Effector memory CD4-positive, alpha-beta T cell (primary cell): Measurements from ENCODE around the gene KRT33B.

Experiments
- DNase-seq, 3 donors: peaks; one replicate each; pipeline ENCODE4 v3.0.0-alpha.2; 2020
- H3K27ac ChIP-seq: 2 replicates; pipeline ENCODE4 v1.7.0; 2013; ENCODE audit warnings: mild to moderate bottlenecking, low read length, moderate library complexity; ENCODE audit not compliant: insufficient read depth, poor library complexity, severe bottlenecking
- H3K27me3 ChIP-seq: replicated peaks from 2 replicates; pipeline ENCODE4 v1.7.0; 2013; ENCODE audit warnings: mild to moderate bottlenecking, low read length; ENCODE audit not compliant: insufficient read depth, control insufficient read depth, poor library complexity, severe bottlenecking
- H3K36me3 ChIP-seq: 2 replicates; pipeline ENCODE4 v1.7.0; 2013; ENCODE audit warnings: mild to moderate bottlenecking, low read length, moderate library complexity; ENCODE audit not compliant: control insufficient read depth, insufficient read depth
- H3K4me1 ChIP-seq: 2 replicates; pipeline ENCODE4 v1.7.0; 2013; ENCODE audit warnings: low read length, mild to moderate bottlenecking; ENCODE audit not compliant: control insufficient read depth, insufficient read depth, poor library complexity, severe bottlenecking
- H3K4me3 ChIP-seq: 2 replicates; pipeline ENCODE4 v1.7.0; 2013; ENCODE audit warnings: low read length, low read depth, mild to moderate bottlenecking; ENCODE audit not compliant: insufficient read depth, poor library complexity, severe bottlenecking
- H3K9me3 ChIP-seq: 2 replicates; pipeline ENCODE4 v1.7.0; 2013; ENCODE audit warnings: mild to moderate bottlenecking, low read length, moderate library complexity; ENCODE audit not compliant: control insufficient read depth

Gene KRT33B

GRCh38 chr17:41339571-41340172, 29.9 kb downstream of the KRT33B start:
- Histone ChIP-seq H3K4me3 (no peak overlapping the region), H3K36me3 (no peaks in the 10 kb centered on the region), H3K4me1 (peaks cover 39% of the 10 kb centered on the region), H3K27ac (peak overlapping the region; percentile 87), H3K9me3 (peaks cover 4% of the 10 kb centered on the region), H3K27me3 (no peaks in the 10 kb centered on the region)
- no peak for DNase-seq

GRCh38 chr17:41338961-41339485, 30.6 kb downstream of the KRT33B start:
- peaks cover 41% of the 10 kb centered on the region for H3K4me1 ChIP-seq

GRCh38 chr17:41335747-41336146, 33.9 kb downstream of the KRT33B start:
- no peaks in the 10 kb centered on the region for H3K9me3 ChIP-seq
- peaks cover 31% of the 10 kb centered on the region for H3K4me1 ChIP-seq
- H3K27ac ChIP-seq, result no peak overlapping the region
- H3K27me3 ChIP-seq, result no peaks in the 10 kb centered on the region
- DNase-seq, result no peak
- no peak overlapping the region for H3K4me3 ChIP-seq
- no peaks in the 10 kb centered on the region for H3K36me3 ChIP-seq

More at GRCh38 chr17:41338961-41339485, 30.6 kb downstream of the KRT33B start:
- no peak overlapping the region for H3K4me3 ChIP-seq
- DNase-seq, result peak; percentile 35 to 43 (median 42)
- H3K27ac ChIP-seq, result peak overlapping the region; percentile 87
- no peaks in the 10 kb centered on the region for H3K36me3 ChIP-seq
- peaks cover 4% of the 10 kb centered on the region for H3K9me3 ChIP-seq
- no peaks in the 10 kb centered on the region for H3K27me3 ChIP-seq

- Histone ChIP-seq H3K36me3 (no peaks in the 10 kb centered on the region), H3K27me3 (no peaks in the 10 kb centered on the region), H3K27ac (no peak overlapping the region), H3K9me3 (no peaks in the 10 kb centered on the region), H3K4me1 (peaks cover 20% of the 10 kb centered on the region), H3K4me3 (no peak overlapping the region)
- no peak for DNase-seq
Observed at GRCh38 chr17:41334385-41335305, 35.0 kb downstream of the KRT33B start.

- no peak for DNase-seq
- no peaks in the 10 kb centered on the region for H3K36me3 ChIP-seq
- no peaks in the 10 kb centered on the region for H3K9me3 ChIP-seq
- peaks cover 16% of the 10 kb centered on the region for H3K4me1 ChIP-seq
- H3K27me3 ChIP-seq, result no peaks in the 10 kb centered on the region
- no peak overlapping the region for H3K4me3 ChIP-seq
- H3K27ac ChIP-seq, result no peak overlapping the region
Observed at GRCh38 chr17:41333836-41334235, 35.8 kb downstream of the KRT33B start.

GRCh38 chr17:41333098-41333497, 36.5 kb downstream of the KRT33B start:
- Histone ChIP-seq H3K4me3 (no peak overlapping the region), H3K27ac (no peak overlapping the region), H3K4me1 (peaks cover 18% of the 10 kb centered on the region), H3K36me3 (no peaks in the 10 kb centered on the region), H3K27me3 (no peaks in the 10 kb centered on the region), H3K9me3 (no peaks in the 10 kb centered on the region)
- DNase-seq, result no peak

- peaks cover 26% of the 10 kb centered on the region for H3K4me1 ChIP-seq
Observed at GRCh38 chr17:41332239-41332638, 37.4 kb downstream of the KRT33B start.

GRCh38 chr17:41331606-41332005, 38.0 kb downstream of the KRT33B start:
- no peaks in the 10 kb centered on the region for H3K9me3 ChIP-seq
- no peaks in the 10 kb centered on the region for H3K27me3 ChIP-seq
- DNase-seq, result no peak
- no peaks in the 10 kb centered on the region for H3K36me3 ChIP-seq
- H3K4me3 ChIP-seq, result no peak overlapping the region
- H3K4me1 ChIP-seq, result peaks cover 32% of the 10 kb centered on the region
- H3K27ac ChIP-seq, result no peak overlapping the region

More at GRCh38 chr17:41332239-41332638, 37.4 kb downstream of the KRT33B start:
- no peak for DNase-seq
- H3K4me3 ChIP-seq, result no peak overlapping the region
- no peaks in the 10 kb centered on the region for H3K27me3 ChIP-seq
- H3K27ac ChIP-seq, result no peak overlapping the region
- no peaks in the 10 kb centered on the region for H3K9me3 ChIP-seq
- no peaks in the 10 kb centered on the region for H3K36me3 ChIP-seq

GRCh38 chr17:41329279-41329948, 40.2 kb downstream of the KRT33B start:
- DNase-seq, result no peak
- no peak overlapping the region for H3K4me3 ChIP-seq
- no peaks in the 10 kb centered on the region for H3K9me3 ChIP-seq
- peaks cover 31% of the 10 kb centered on the region for H3K4me1 ChIP-seq
- H3K27ac ChIP-seq, result no peak overlapping the region
- no peaks in the 10 kb centered on the region for H3K27me3 ChIP-seq
- H3K36me3 ChIP-seq, result no peaks in the 10 kb centered on the region
